GM19043 (cell line): Measurements from ENCODE around the gene HNRNPH3.

Source experiments
- ATAC-seq: cut with Tn5 transposase; IDR thresholded peaks from one replicate; pipeline ENCODE4 v1.9.1; 2021; ENCODE audit warnings: low read depth; ENCODE audit not compliant: unreplicated experiment

The HNRNPH3 gene

DNA sequence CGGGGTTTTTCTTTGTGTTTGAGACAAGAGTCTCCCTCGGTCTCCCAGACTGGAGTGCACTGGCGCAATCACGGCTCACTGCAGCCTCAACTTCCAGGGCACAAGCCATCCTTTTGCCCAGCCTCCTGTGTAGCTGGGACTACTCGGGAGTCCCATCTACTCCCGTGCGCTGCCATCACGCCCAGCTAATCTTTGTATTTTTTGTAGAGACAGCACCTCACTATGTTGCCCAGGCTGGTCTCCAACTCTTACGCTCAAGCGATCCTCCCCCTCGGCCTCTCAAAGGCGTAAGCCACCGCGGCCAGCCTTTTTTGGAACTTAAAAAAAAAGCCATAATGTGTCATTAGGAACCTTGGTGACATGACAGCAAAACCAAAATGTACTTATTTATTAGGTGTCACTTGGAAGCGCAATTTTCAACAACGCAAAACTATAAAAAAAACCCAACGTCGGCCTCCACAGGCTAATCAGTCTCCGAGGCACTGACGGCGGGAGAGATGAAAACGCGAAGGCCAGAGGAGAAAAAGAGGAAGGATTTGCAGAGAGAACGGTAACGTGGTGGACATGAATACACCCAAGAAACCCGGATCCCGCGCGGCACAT, 911 bp upstream of the HNRNPH3 start:
- no peak for ATAC-seq

DNA sequence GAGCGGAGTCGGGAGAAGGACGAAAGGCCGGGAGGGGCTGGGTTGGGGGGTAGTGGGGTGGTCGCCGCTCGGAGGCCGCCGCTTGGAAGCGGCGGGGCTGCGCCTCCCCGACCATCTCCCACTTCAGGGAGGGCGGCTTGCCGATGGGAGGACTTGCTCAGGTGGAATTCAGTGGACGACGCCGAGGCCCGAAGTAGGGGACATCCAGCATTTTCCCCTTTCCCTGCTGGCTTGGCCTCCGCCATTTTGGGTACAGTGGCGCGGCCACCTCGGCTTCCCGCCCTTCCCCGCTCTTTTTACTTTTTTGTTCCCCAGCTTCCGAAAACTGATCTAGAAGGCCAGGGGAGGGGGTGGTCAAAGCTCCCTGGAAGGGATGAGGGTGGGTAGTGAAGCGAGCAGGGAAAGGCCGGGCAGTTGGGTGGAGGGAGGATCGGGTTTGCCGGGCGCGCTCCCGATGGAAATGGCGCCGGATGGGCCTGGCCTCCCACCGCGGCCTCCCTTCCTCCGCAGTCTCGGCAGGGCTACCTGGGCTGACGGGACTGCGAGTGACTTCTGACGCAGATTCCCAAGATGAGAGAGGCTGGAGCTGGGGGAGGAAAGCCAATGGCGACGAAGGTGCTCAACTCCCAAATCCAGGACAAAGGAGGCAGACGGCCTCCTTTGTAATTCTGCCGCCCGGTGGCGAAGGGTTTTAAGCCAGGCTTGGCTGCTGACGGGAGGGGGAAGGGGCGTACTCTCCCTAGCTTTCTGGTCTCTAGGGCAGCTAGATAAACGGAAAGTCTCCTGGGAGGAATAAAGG, 594 bp downstream of the HNRNPH3 start, which contains the start of gene PBLD:
TSS of gene PBLD (minus strand) at position 670 of the 799 bp plus-strand sequence. CDS start 26,084 bp downstream, outside the sequence.
- ATAC-seq = no peak

DNA sequence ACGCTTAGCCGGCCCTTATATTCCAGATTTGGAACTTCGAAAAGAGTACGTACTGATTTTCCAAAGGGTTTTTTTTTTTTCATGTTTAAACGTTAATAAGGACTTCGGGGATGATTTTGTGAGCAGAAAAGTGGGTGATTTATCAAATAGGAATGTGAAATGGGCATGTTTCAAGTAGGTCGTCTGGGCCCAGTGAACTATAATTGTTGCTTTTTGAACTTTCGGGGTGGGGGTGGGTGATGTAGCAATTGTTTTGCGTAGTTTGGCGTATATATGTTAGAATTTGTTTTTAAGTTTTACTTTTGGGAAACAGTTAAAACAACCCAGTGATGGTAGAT, 1.2 kb downstream of the HNRNPH3 start:
- ATAC-seq = no peak

DNA sequence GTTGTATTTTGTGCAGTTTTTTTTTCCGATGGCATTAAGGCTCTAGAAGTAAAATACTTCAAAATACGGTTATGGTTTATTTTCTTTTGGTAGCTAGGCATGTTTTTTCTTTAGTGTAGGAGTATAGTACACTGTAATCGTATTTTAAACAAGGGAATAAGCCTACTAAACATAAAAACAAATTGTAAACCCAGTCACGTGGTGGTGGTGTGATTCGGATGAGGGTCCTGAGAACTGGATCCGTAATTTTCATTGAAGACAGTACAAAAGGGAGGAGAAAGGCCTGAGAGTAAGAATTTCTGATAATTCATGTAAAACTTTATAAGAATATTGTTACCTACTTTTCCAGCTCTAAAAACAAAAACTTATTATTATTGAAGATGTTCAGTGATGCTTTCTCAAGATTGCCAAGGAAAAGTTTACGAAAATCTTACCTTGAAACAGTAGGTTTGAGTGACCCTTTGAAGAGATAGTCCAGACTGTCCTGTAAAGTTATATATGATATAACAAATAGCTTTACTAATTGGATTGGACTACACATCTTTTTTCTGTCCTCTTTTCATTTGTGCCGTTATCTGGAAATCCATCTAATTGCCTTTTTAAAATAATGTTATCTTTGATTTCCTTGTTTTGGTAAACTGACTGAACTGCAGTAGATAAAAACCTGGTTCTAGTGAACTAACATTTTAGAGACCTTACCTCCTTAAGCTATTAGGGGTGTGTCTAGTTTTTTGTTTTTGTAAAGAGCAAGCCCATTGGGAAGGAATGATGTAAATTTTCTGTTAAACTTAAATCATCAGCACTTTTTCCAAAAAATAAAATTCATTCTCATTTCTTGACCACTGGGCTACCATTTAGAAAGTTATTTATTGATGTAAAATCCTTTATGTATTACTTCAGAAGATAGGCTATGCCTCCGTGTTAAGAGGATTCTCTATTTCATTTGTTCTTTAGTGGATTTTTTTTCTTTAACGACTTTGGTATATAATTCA, 1.9 kb downstream of the HNRNPH3 start:
- ATAC-seq = no peak

DNA sequence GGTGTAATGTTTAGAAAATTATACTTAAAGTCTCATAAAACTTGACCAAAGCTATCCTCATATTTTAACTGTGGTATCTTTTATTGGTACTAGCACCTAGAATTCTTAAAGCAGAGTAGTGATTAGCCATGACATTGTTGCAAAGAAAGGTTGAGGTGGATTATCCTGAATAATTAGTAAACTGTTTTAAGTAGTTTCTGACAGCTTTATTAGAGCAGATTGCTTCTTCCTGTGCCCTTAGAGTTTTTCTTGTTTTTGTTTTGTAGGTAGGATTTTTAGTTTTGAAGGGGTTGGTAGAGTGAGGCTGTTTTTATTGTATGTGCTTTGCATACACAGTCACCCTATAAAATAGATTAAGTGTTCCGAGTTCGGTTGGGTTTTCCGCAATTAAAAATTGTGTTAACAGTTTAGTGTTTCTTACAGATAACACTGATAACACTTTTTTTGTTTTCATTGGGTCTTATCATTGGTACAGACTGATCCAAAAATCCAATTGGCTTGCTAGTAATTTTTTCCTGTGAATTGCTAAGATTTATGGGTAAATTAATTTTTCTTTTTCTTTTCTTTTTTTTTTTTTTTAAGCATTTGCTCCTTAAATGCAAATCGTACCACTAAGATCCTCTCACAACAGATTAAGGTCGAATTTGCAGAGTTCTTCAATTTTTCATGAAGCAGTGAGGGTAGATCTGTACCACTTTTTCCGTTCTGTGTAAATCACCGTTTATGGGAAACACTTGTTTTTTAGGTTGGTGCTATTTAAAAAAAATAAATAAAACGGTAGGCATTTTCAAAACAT, 3.0 kb downstream of the HNRNPH3 start:
- no peak for ATAC-seq

DNA sequence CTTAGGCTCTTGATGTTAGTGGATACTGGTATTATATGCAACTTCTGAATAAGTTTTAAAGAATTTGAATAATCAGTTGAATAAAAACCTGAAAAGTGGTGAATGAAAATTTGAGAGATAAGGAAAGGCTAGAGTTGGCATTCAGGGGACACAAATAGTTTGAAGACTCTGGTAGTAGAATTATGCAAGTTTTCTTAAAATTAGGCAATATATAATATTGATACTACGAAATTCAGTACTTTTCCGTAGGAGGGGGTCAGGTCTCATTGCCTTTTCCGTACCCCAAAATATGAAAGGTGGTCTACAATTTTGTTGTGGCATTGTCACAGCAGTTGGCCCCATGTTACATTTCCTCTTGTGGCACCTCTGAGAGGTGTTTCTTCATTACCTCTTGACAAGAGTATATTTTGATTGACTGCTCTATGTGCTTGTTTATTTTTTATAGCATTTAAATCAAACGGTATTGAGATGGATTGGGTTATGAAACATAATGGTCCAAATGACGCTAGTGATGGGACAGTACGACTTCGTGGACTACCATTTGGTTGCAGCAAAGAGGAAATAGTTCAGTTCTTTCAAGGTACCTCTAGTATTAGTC, 5.0 kb downstream of the HNRNPH3 start:
- no peak for ATAC-seq

DNA sequence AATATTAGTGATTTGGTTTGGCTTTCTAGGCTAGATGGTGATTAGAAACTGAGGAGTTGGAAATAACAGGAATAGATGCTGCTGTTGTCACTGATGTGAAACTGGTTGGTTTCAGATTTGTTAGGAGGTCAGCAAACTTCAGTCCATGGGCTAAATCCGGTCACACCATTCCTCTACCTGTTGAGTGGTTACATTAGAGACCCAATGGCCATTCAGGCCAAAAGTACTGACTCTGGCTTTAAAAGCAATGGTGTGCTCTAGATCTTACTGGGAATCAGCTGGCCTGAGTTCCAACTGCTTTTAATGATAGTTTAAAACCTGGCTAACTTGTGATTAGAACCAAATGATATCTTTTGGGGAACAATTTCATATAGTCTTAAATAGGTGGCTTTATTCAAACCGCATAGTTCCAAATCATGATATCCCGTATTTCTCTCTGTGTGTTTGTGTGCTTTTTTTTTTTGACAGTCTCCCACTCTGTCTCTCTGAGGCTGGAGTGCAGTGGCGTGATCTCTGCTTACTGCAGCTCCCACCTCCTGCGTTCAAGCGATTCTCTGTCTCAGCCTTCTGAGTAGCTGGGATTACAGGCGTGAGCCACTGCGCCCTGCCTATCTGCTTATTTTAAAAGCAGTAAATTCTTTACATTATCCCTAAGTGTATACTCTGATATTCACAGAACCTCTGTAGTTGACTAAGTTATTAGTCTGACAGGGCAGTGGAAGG, 8.7 kb downstream of the HNRNPH3 start:
- ATAC-seq = no peak

DNA sequence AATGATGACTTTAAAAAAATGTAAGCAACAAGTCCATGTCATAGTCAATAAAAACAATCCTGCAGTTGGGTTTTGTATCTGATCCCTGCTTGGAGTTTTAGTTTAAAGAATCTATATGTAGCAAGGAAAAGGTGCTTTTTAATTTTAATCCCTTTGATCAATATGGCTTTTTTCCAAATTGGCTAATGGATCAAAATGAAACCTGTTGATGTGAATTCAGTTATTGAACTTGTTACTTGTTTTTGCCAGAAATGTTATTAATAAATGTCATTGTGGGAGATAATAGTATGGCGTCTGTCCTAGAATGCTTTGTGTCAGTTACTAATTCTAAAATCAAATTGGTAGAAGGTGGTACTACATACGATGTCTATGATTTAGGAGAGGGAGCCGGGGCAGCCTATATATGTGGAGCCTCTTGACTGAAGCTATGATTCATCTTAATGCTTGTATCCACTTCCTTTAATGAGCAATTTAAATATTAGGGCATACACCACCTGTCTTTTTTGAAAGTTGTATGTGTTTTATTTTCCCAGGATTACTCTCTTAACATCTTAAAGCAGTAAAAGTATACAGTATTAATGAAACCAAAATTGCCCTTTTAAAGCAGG, 11.1 kb downstream of the HNRNPH3 start:
- ATAC-seq = no peak

DNA sequence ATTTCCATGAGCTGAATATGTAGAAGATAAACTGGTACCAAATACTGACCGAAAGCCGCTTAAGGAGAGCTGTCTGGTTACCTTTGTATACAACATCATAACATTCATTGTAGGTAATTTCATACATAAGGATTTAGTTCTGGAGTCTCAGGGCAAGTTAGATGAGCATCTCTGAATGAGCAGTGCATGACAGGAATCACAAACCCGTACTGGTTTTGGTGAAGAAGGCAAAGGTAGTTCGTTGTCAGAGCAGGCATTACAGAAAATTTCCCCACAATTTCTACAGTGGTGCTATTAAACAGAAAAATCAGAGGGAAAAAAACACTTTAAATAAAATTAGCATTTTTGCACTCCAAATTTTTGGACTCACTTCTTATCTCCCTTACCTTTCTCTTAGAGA, 13.8 kb downstream of the HNRNPH3 start:
- no peak for ATAC-seq

DNA sequence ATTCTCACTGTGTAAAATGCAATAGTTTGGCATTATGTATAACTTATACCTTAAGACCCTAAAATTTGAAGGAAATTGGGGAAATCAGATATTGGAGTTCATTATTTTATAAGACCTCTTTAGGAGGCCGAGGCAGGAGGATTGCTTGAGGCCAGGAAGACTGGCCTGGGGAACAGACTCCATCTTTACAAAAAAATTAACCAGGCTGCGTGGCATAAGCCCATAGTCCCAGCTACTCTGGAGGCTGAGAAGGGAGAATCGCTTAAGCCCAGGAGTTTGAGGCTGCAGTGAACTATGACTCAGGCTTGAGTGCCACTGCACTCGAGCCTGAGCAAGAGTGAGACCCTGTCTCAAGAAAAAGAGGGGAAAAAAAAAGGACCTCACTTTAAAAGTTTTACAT, 14.9 kb downstream of the HNRNPH3 start:
- ATAC-seq = no peak

DNA sequence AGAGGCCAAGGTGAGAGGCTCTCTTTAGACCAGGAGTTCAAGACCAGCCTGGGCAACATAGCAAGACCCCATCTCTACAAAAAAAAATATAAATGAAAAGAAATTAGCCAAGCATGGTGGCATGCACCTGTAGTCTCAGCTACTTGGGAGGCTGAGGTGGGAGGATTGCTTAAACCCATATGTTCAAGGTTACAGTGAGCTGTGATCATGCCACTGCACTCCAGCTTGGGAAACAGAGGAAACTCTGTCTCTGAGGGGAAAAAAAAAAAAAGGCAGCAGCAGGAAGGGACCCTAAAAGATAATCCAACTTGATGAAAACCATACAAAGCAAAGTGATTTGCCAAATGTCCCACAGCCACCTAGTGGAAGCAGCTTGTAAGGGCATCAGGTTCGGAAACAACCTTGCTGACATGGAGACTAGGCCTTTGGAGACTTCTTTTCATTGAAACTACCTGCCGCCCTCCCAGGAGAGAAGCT, 16.4 kb downstream of the HNRNPH3 start:
- ATAC-seq = no peak

DNA sequence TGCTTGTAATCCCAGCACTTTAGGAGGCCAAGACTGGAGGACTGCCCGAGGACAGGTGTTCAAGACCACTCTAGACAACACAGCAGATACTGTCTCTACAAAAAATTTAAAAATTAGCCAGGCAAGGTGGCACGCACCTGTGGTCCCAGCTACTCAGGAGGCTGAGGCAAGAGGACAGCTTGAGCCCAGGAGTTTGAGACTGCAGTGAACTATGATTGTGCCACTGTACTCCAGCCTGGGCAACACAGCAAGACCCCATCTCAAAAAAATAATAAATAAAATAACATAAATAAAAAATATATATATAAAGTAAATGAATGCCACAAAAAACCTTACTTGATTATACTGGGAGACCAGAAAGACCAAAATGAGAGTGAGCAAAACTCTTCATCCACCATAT, 21.7 kb downstream of the HNRNPH3 start:
- no peak for ATAC-seq

DNA sequence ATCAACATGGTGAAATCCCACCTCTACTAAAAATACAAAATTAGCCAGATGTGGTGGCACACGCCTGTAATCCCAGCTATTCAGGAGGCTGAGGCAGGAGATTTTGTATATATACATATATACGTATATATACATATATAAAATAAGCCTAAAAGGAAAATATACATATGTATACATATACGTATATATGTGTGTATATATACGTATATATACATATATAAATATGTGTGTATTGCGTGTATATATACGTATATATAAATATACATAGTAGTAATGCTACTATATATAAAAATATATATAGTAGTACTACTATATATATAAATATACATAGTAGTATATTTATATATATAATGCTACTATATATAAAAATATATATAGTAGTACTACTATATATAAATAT, 27.3 kb downstream of the HNRNPH3 start:
- no peak for ATAC-seq

DNA sequence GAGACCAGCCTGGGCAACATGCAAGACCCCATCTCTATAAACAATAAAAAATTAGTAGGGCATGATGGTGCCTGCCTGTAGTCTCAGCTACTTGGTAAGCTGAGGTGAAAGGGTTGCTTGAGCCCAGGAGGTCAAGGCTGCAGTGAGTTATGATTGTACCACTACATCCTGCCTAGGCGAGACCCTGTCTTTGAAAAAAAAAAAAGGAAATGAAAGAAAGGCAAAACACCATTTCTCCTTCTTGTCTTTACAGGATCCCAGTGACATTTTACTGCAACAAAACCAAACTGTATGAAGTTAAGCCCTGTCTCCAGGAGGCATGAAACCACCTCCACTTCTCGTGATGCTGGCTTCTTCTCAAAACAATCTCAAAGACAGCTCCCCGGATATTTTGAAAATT, 30.7 kb downstream of the HNRNPH3 start:
- no peak for ATAC-seq

DNA sequence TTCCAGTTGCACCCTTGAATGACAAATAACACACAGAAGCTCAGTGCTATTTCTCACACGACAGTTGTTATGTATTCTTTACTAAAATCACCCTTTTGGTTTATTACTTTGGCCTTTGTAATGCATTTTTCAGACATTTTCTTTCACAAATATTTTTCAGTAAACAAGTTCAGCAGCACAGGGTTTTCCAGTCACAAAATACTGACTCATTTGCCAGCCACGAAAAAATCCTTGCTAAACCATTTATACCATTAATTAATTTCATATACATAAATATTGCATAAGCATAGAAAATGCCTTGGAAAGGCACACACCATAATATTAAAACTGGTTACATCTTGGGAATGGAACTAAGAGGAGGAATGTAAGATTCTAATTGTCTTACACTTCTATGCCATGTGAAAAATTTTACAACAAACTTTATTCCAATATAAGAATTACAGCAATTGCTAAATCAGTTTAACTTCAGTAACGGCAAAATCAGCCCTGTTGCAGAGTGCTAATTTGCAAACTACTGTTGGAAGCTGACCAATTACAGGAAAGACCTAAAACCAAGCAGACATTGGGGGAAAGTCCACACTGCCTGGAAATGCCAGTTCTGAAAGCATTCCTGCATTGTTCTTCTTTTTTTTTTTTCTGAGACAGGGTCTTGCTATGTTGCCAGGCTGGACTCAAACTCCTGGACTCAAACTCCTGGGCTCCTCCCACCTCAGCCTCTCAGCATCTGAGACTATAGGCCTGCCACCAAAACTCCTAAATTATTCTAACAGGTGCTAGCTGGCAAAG, 32.4 kb downstream of the HNRNPH3 start:
- ATAC-seq = no peak

DNA sequence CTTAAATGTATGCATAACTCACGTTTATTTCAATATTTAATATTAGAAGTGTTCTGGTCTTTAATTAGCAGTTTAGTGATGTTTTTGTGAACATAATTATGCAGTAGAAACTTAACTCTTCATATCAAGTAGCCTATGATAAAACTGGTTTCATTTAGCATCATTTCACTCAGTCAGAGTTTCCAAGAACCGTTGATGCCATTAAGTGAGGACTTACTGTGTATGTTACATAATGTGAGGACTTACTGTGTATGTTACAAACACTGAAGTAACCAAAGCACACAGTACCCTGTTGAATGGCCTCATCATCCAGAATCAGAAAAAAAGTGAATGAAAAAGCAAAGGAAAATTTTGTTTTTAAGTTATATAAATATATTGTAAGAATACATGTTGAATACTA, 33.7 kb downstream of the HNRNPH3 start:
- no peak for ATAC-seq

DNA sequence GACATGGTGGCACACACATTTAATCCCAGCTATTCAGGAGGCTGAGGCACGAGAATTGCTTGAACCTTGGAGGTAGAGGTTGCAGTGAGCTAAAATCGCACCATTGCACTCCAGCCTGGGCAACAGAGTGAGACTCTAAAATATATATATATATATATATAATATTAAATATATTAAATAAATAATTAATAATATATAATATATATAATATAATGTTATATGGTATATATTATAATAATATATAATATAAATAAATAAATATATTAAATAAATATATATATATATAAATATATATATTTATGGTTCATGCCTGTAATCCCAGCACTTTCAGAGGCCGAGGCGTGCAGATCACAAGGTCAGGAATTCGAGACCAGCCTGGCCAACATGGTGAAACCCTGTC, 34.7 kb downstream of the HNRNPH3 start:
- no peak for ATAC-seq

DNA sequence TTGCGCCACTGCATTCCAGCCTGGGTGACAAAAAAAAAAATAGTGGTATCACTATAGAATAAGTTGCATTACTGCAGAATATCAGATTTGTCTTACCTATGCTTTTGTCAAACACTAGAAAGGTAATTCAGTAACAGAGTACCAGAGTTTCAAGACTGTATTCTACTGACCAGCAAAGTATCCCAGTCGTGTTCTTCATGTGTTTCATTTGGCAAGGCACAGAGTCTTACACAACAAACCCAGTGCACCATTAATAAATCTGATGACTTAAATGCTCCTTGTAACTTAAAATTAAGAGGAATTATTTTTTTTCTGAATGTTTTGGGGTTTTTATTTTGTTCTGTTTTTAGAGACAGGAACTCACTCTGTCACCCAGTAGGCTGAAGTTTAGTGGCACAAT, 35.3 kb downstream of the HNRNPH3 start:
- no peak for ATAC-seq
